Measurements from ENCODE around the gene SGMS1.

SGMS1 gene

GRCh38 chr10:50544095-50544856 lies 79.5 kb downstream of the SGMS1 start:
- DNase-seq (ENCODE audit: extremely low read depth, low read depth), result no peak
- no peak overlapping the region for H3K4me3 ChIP-seq (replicated peaks; ENCODE audit: low read depth, low read length)
- no peak for TF ChIP-seq CTCF (IDR thresholded peaks at IDR 0.05; ENCODE audit: low read depth, low read length, missing control alignments)

GRCh38 chr10:50542871-50543270 lies 80.9 kb downstream of the SGMS1 start:
- TF ChIP-seq CTCF (IDR thresholded peaks at IDR 0.05; ENCODE audit: low read depth, low read length, missing control alignments), result no peak
- no peak overlapping the region for H3K4me3 ChIP-seq (replicated peaks; ENCODE audit: low read depth, low read length)
- DNase-seq (ENCODE audit: extremely low read depth, low read depth), result no peak

- H3K4me3 ChIP-seq (replicated peaks; ENCODE audit: low read depth, low read length), result no peak overlapping the region
- TF ChIP-seq CTCF (IDR thresholded peaks at IDR 0.05; ENCODE audit: low read depth, low read length, missing control alignments), result no peak
- DNase-seq (ENCODE audit: extremely low read depth, low read depth), result no peak
Measured at GRCh38 chr10:50541921-50542320, 81.8 kb downstream of the SGMS1 start.

GRCh38 chr10:50541317-50541716 lies 82.4 kb downstream of the SGMS1 start:
- DNase-seq (ENCODE audit: extremely low read depth, low read depth), result no peak
- no peak overlapping the region for H3K4me3 ChIP-seq (replicated peaks; ENCODE audit: low read depth, low read length)
- no peak for TF ChIP-seq CTCF (IDR thresholded peaks at IDR 0.05; ENCODE audit: low read depth, low read length, missing control alignments)

- no peak for DNase-seq (ENCODE audit: extremely low read depth, low read depth)
- no peak overlapping the region for H3K4me3 ChIP-seq (replicated peaks; ENCODE audit: low read depth, low read length)
- TF ChIP-seq CTCF (IDR thresholded peaks at IDR 0.05; ENCODE audit: low read depth, low read length, missing control alignments), result no peak
Measured at GRCh38 chr10:50540826-50541122, 83.0 kb downstream of the SGMS1 start.

GRCh38 chr10:50540069-50540825 lies 83.5 kb downstream of the SGMS1 start:
- no peak for TF ChIP-seq CTCF (IDR thresholded peaks at IDR 0.05; ENCODE audit: low read depth, low read length, missing control alignments)
- no peak overlapping the region for H3K4me3 ChIP-seq (replicated peaks; ENCODE audit: low read depth, low read length)
- no peak for DNase-seq (ENCODE audit: extremely low read depth, low read depth)

Data from HFF-Myc (cell line).